ENCODE results near the gene LHX4.
A peak's percentile ranks its signal among the peaks of the same experiment; 100 is the strongest.

The LHX4 gene

GRCh38 chr1:180241716-180242544 is 11.9 kb downstream of the LHX4 start:
- DNase-seq (ENCODE audit: low read depth in 2 of 2, low spot score in 1 of 2): no peak

GRCh38 chr1:180243517-180244221 is 13.6 kb downstream of the LHX4 start:
- DNase-seq (ENCODE audit: low read depth in 2 of 2, low spot score in 1 of 2): no peak

GRCh38 chr1:180244840-180245239 is 14.8 kb downstream of the LHX4 start:
- DNase-seq (ENCODE audit: low read depth in 2 of 2, low spot score in 1 of 2): no peak

GRCh38 chr1:180246579-180246978 is 16.5 kb downstream of the LHX4 start:
- no peak for DNase-seq (ENCODE audit: low read depth in 2 of 2, low spot score in 1 of 2)

GRCh38 chr1:180247061-180247460 is 17.0 kb downstream of the LHX4 start:
- no peak for DNase-seq (ENCODE audit: low read depth in 2 of 2, low spot score in 1 of 2)

GRCh38 chr1:180247580-180247979 is 17.5 kb downstream of the LHX4 start:
- DNase-seq (ENCODE audit: low read depth in 2 of 2, low spot score in 1 of 2): no peak

GRCh38 chr1:180248176-180248575 is 18.1 kb downstream of the LHX4 start:
- no peak for DNase-seq (ENCODE audit: low read depth in 2 of 2, low spot score in 1 of 2)

GRCh38 chr1:180248731-180249681 is 18.9 kb downstream of the LHX4 start:
- no peak for DNase-seq (ENCODE audit: low read depth in 2 of 2, low spot score in 1 of 2)

GRCh38 chr1:180249725-180250498 is 19.8 kb downstream of the LHX4 start:
- DNase-seq (ENCODE audit: low read depth in 2 of 2, low spot score in 1 of 2): no peak

- no peak for DNase-seq (ENCODE audit: low read depth in 2 of 2, low spot score in 1 of 2)
Measured at GRCh38 chr1:180250499-180250770, 20.4 kb downstream of the LHX4 start.

- DNase-seq (ENCODE audit: low read depth in 2 of 2, low spot score in 1 of 2): no peak
Measured at GRCh38 chr1:180250883-180251509, 20.9 kb downstream of the LHX4 start.

GRCh38 chr1:180251526-180252305 is 21.7 kb downstream of the LHX4 start:
- DNase-seq (ENCODE audit: low read depth in 2 of 2, low spot score in 1 of 2): no peak

- DNase-seq (ENCODE audit: low read depth in 2 of 2, low spot score in 1 of 2): peak in 1 of 2 donors; percentile 40
Measured at GRCh38 chr1:180252638-180253536, 22.8 kb downstream of the LHX4 start.

- no peak for DNase-seq (ENCODE audit: low read depth in 2 of 2, low spot score in 1 of 2)
Measured at GRCh38 chr1:180253585-180254495, 23.8 kb downstream of the LHX4 start.

- no peak for DNase-seq (ENCODE audit: low read depth in 2 of 2, low spot score in 1 of 2)
Measured at GRCh38 chr1:180254496-180254819, 24.4 kb downstream of the LHX4 start.

- no peak for DNase-seq (ENCODE audit: low read depth in 2 of 2, low spot score in 1 of 2)
Measured at GRCh38 chr1:180254854-180255253, 24.8 kb downstream of the LHX4 start.

- no peak for DNase-seq (ENCODE audit: low read depth in 2 of 2, low spot score in 1 of 2)
Measured at GRCh38 chr1:180255536-180256340, 25.7 kb downstream of the LHX4 start.

All from stimulated activated CD8-positive, alpha-beta memory T cell treated with anti-CD3 and anti-CD28 coated beads, Interleukin-4, amount 100 ng/mL, for 1 hour (primary cell).